NCI-H2107 (cell line): ENCODE data around the gene NSMCE3.
"Not testable (repeated sequence)": the region's sequence is repeated elsewhere in the genome, so short reads cannot be mapped to it uniquely, and the experiment has no call there.

Source experiments
- DNase-seq: peaks from one replicate; lab custom pipeline; 2025; lab: John Stamatoyannopoulos, UW

The NSMCE3 gene

GRCh38 chr15:29270169-29270955, 740 bp upstream of the NSMCE3 start:
- no peak for DNase-seq

- DNase-seq: no peak
Observed at GRCh38 chr15:29268706-29269484, 727 bp downstream of the NSMCE3 start.

GRCh38 chr15:29266052-29266582, 3.5 kb downstream of the NSMCE3 start:
- DNase-seq: no peak

- no peak for DNase-seq
Observed at GRCh38 chr15:29263289-29263688, 6.3 kb downstream of the NSMCE3 start.

GRCh38 chr15:29262738-29263137, 6.9 kb downstream of the NSMCE3 start:
- no peak for DNase-seq

GRCh38 chr15:29260896-29261295, 8.7 kb downstream of the NSMCE3 start:
- no peak for DNase-seq

- DNase-seq: no peak
Observed at GRCh38 chr15:29259233-29259632, 10.4 kb downstream of the NSMCE3 start.

GRCh38 chr15:29252234-29252633, 17.4 kb downstream of the NSMCE3 start:
- no peak for DNase-seq

- DNase-seq: no peak
Observed at GRCh38 chr15:29244544-29244943, 25.1 kb downstream of the NSMCE3 start.

GRCh38 chr15:29244123-29244522, 25.5 kb downstream of the NSMCE3 start:
- DNase-seq: no peak

- no peak for DNase-seq
Observed at GRCh38 chr15:29242456-29243242, 27.0 kb downstream of the NSMCE3 start.

GRCh38 chr15:29241207-29241606, 28.4 kb downstream of the NSMCE3 start:
- DNase-seq: no peak

- no peak for DNase-seq
Observed at GRCh38 chr15:29239395-29239794, 30.2 kb downstream of the NSMCE3 start.

- no peak for DNase-seq
Observed at GRCh38 chr15:29233566-29233965, 36.1 kb downstream of the NSMCE3 start.

GRCh38 chr15:29226436-29227208, 43.0 kb downstream of the NSMCE3 start:
- no peak for DNase-seq

GRCh38 chr15:29225534-29226234, 43.9 kb downstream of the NSMCE3 start:
- DNase-seq: no peak

- not testable (repeated sequence) for DNase-seq
Observed at GRCh38 chr15:29224987-29225363, 44.6 kb downstream of the NSMCE3 start.

GRCh38 chr15:29224235-29224986, 45.2 kb downstream of the NSMCE3 start:
- DNase-seq: not testable (repeated sequence)

GRCh38 chr15:29223640-29224039, 46.0 kb downstream of the NSMCE3 start:
- DNase-seq: no peak
